GM21619 (cell line): ENCODE results near the gene CLDN9.
A peak's percentile ranks its signal among the peaks of the same experiment; 100 is the strongest.

Experiments
- ATAC-seq: cut with Tn5 transposase; IDR thresholded peaks from one replicate; pipeline ENCODE4 v1.9.1; 2021; ENCODE audit not compliant: unreplicated experiment

The CLDN9 gene, protein sequence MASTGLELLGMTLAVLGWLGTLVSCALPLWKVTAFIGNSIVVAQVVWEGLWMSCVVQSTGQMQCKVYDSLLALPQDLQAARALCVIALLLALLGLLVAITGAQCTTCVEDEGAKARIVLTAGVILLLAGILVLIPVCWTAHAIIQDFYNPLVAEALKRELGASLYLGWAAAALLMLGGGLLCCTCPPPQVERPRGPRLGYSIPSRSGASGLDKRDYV

DNA sequence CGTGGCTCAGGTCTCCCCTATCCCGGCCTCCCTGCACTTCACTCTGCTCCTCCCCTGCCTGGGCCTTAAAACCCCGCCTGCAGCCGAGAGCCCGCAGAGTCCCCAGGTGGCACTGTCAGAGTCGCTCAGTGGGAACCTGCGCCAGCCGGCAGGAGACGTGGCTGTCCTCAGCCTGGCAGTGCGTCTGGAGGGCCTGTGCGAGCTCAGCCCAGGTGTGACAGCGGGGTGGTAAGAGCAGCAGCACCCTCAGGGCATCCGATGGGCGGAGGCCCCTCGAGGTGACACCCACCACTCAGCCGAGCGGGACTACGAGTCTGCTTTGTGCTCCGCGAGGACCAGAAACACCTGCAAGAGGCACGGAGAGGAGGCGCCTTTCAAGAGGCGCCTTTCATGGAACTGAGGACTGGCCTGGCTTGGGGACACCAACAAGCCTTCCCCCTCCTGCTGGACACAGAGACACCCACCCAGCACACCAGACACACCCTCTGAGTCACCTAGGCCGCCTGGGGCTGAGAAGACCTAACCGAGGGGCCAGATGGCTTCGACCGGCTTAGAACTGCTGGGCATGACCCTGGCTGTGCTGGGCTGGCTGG, at the start of gene CLDN9:
CLDN9 (plus strand) TSS at position 96 of the 593 bp plus-strand sequence; CDS start at position 536, 440 bp downstream.
- no peak for ATAC-seq

- ATAC-seq: no peak
Observed at GRCh38 chr16:2963074-2963722, 49.5 kb upstream of the CLDN9 start.

DNA sequence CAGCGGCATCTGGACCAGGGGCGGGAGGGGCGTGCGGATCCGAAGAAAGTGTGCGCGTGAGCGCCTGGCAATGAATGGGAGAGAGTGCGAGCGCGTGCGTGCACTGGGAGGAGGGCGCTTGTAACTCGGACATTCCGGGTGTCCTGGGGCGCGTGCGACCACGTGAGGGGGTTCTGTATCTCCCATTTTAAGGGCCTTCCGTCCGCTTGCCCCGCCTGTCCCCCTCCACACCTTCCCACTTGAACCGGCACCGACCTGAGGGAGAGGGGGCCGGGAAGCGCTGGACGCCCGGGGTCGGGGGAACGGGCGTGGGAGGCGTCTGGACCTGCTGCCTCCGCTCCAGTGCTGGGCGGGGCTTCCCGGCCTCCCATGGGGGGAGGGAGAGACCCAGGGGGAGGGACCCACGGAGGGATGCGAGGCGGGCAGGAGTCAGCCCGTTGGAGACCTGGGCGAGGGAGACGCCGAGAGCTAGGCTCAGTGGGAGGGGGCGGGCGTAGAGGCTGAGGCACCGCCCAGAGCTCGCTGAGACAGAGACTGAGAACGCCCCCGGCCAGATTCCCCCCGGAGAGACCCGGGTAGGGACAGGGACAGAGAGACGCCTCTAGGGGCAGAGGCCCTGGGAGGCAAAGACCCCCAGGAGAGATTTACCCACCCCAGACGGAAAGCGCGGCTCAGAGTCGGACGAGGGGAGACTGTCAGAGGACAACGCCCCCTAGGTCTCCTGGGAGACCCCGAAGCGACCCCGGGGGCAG, 48.8 kb upstream of the CLDN9 start, which contains the start of gene KREMEN2:
KREMEN2 (plus strand) TSS at position 553 of the 752 bp plus-strand sequence. CDS start 246 bp downstream, outside the sequence.
- ATAC-seq: no peak

DNA sequence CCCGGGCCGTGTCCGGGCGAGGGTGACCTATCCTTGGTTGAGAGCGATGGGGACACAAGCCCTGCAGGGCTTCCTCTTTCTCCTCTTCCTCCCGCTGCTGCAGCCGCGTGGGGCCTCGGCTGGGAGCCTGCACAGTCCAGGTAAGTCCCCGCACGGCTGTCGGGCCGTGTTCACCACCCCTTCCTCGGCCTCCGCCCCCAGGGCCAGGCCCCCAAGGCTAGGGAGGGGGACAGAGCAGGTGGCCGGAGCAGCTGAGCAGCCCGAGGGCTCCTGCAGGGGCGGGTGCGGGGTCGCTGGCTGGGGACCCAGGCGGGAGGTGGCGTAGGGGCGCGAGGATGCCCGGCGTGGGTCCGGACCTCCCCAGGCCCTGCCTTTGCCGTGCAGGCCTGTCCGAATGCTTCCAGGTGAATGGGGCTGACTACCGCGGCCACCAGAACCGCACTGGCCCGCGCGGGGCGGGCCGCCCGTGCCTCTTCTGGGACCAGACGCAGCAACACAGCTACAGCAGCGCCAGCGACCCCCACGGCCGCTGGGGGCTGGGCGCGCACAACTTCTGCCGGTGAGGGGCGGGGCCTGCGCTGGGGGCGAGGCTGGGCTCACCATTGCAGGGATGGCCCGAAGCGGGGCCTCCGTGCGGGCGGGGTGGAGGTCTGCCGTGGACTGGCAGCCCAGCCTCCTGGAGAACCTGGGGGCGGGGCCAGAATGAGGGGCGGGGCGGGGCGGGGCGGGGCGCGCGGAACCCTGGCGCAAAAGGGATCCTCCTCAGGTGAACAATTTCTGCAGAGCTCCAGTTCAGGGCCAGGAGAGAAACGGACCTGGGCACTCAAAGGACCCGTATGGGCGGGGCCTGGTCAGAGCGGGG, 48.0 kb upstream of the CLDN9 start:
- ATAC-seq: no peak

- no peak for ATAC-seq
Observed at GRCh38 chr16:2966043-2966807, 46.5 kb upstream of the CLDN9 start.

GRCh38 chr16:2966808-2967191, 45.9 kb upstream of the CLDN9 start:
- ATAC-seq: no peak

- no peak for ATAC-seq
Observed at GRCh38 chr16:2967211-2967631, 45.5 kb upstream of the CLDN9 start.

DNA sequence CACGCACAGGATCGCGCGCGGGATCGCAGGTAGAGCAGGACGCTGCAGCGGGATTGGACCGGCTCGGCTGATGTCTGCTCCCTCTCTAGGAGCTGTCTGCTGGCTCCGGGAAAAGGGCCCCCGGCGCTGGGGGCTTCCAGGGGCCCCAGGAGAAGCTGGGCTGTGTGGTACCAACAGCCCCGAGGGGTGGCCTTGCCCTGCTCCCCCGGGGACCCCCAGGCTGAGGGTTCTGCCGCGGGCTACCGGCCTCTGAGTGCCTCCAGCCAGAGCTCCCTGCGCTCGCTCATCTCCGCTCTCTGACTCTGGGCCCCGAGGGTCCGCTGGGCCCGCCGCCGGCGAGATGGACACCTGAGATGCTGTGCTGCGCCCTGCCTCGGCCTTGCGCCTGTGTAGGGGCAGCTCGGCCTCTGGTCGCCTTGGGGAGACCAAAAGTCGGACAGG, 45.0 kb upstream of the CLDN9 start:
- no peak for ATAC-seq

- no peak for ATAC-seq
Observed at GRCh38 chr16:2968368-2968737, 44.4 kb upstream of the CLDN9 start.

- peak; percentile 66 for ATAC-seq
Observed at GRCh38 chr16:2968738-2969544, 43.8 kb upstream of the CLDN9 start, which contains the start of gene PAQR4. Gene PAQR4 (plus strand): TSS chr16:2969348. CDS start chr16:2969675, 327 bp downstream.

GRCh38 chr16:2969545-2970521, 42.9 kb upstream of the CLDN9 start:
- ATAC-seq: peak; percentile 34

GRCh38 chr16:2970563-2970962, 42.2 kb upstream of the CLDN9 start:
- no peak for ATAC-seq

GRCh38 chr16:2971134-2971984, 41.4 kb upstream of the CLDN9 start:
- ATAC-seq: no peak

- ATAC-seq: no peak
Observed at GRCh38 chr16:2971985-2972784, 40.5 kb upstream of the CLDN9 start.

GRCh38 chr16:2973093-2973492, 39.6 kb upstream of the CLDN9 start:
- ATAC-seq: no peak
